ENCODE results near the gene SLBP. TPM values are rescaled to one million over a fixed set of nuclear protein-coding genes. Genes with fewer than 3 reads are reported as not detected.
"Not testable (repeated sequence)": the region's sequence is repeated elsewhere in the genome, so short reads cannot be mapped to it uniquely, and the experiment has no call there.

The SLBP gene
- total RNA-seq, 2 experiments from 2014 or later: 115 to 117 TPM

GRCh38 chr4:1675136-1675801 is 36.9 kb downstream of the SLBP start:
- CTCF ChIA-PET: interaction anchor here (0.8 kb wide), 1 partner anchor 18 kb away, joined by 3 read pairs; no protein-coding TSS in a partner anchor
- Mint-ChIP-seq H3K4me3 (no peak overlapping the region), H3K4me1 (ENCODE audit: low read depth) (no peaks in the 10 kb centered on the region), H3K9me3 (no peaks in the 10 kb centered on the region), H3K36me3 (ENCODE audit: low read depth) (no peaks in the 10 kb centered on the region), H3K27ac (no peak overlapping the region), H3K27me3 (no peaks in the 10 kb centered on the region)
- ATAC-seq: no peak
- intact Hi-C loops (cut with micrococcal nuclease): no loop called here
- no peak for DNase-seq
- TF ChIP-seq CTCF (IDR thresholded peaks at IDR 0.05): no peak
- POLR2A ChIA-PET: no interaction called here

GRCh38 chr4:1674682-1675081 is 37.4 kb downstream of the SLBP start:
- TF ChIP-seq CTCF (IDR thresholded peaks at IDR 0.05): no peak
- ATAC-seq: no peak
- Mint-ChIP-seq H3K9me3 (no peaks in the 10 kb centered on the region), H3K36me3 (ENCODE audit: low read depth) (no peaks in the 10 kb centered on the region), H3K27me3 (no peaks in the 10 kb centered on the region), H3K4me1 (ENCODE audit: low read depth) (no peaks in the 10 kb centered on the region), H3K27ac (no peak overlapping the region), H3K4me3 (no peak overlapping the region)
- no peak for DNase-seq
- ChIA-PET POLR2A (no interaction called here), CTCF (interaction anchor here (0.8 kb wide), 1 partner anchor 18 kb away, joined by 3 read pairs; no protein-coding TSS in a partner anchor)
- intact Hi-C loops (cut with micrococcal nuclease): no loop called here

GRCh38 chr4:1673671-1674070 is 38.4 kb downstream of the SLBP start:
- Mint-ChIP-seq H3K36me3 (ENCODE audit: low read depth) (no peaks in the 10 kb centered on the region), H3K4me3 (no peak overlapping the region), H3K27me3 (no peaks in the 10 kb centered on the region), H3K9me3 (no peaks in the 10 kb centered on the region), H3K4me1 (ENCODE audit: low read depth) (no peaks in the 10 kb centered on the region), H3K27ac (no peak overlapping the region)
- intact Hi-C loops (cut with micrococcal nuclease): no loop called here
- ChIA-PET POLR2A (no interaction called here), CTCF (interaction anchor here (0.7 to 1.4 kb wide), 2 partner anchors 20 to 1613 kb away, joined by 3 to 6 read pairs; no protein-coding TSS in a partner anchor)
- DNase-seq (no peak), ATAC-seq (no peak)
- TF ChIP-seq CTCF (IDR thresholded peaks at IDR 0.05): no peak

GRCh38 chr4:1671011-1671410 is 41.1 kb downstream of the SLBP start:
- ATAC-seq; H3K4me3 Mint-ChIP-seq; H3K36me3 Mint-ChIP-seq (ENCODE audit: low read depth); H3K9me3 Mint-ChIP-seq; intact Hi-C loops (cut with micrococcal nuclease); POLR2A ChIA-PET; DNase-seq; H3K27ac Mint-ChIP-seq; H3K27me3 Mint-ChIP-seq; H3K4me1 Mint-ChIP-seq (ENCODE audit: low read depth): not testable (repeated sequence)
- CTCF ChIA-PET: interaction anchor here (0.9 kb wide), 1 partner anchor 23 kb away, joined by 3 read pairs; no protein-coding TSS in a partner anchor

- ChIA-PET CTCF (interaction anchor here (0.9 kb wide), 1 partner anchor 23 kb away, joined by 3 read pairs; no protein-coding TSS in a partner anchor), POLR2A (no interaction called here)
- ATAC-seq: no peak
- intact Hi-C loops (cut with micrococcal nuclease): no loop called here
- TF ChIP-seq CTCF (IDR thresholded peaks at IDR 0.05): no peak
- no peak for DNase-seq
- Mint-ChIP-seq H3K4me3 (no peak overlapping the region), H3K36me3 (ENCODE audit: low read depth) (no peaks in the 10 kb centered on the region), H3K27ac (no peak overlapping the region), H3K9me3 (no peaks in the 10 kb centered on the region), H3K4me1 (ENCODE audit: low read depth) (no peaks in the 10 kb centered on the region), H3K27me3 (no peaks in the 10 kb centered on the region)
These were observed 41.8 kb downstream of the SLBP start for GRCh38 chr4:1670279-1670678.

Data from activated CD8-positive, alpha-beta T cell treated with anti-CD3 and anti-CD28 coated beads for 36 hours (primary cell).